ENCODE results near the gene WBP2. TPM values are rescaled to one million over a fixed set of nuclear protein-coding genes. Genes with fewer than 3 reads are reported as not detected.

Gene WBP2
- total and polyA plus RNA-seq, 2 of the 13 experiments (the other 11 are each of a cell fraction or from before 2014, with no cell fraction given) = 29.2 to 29.5 TPM

DNA sequence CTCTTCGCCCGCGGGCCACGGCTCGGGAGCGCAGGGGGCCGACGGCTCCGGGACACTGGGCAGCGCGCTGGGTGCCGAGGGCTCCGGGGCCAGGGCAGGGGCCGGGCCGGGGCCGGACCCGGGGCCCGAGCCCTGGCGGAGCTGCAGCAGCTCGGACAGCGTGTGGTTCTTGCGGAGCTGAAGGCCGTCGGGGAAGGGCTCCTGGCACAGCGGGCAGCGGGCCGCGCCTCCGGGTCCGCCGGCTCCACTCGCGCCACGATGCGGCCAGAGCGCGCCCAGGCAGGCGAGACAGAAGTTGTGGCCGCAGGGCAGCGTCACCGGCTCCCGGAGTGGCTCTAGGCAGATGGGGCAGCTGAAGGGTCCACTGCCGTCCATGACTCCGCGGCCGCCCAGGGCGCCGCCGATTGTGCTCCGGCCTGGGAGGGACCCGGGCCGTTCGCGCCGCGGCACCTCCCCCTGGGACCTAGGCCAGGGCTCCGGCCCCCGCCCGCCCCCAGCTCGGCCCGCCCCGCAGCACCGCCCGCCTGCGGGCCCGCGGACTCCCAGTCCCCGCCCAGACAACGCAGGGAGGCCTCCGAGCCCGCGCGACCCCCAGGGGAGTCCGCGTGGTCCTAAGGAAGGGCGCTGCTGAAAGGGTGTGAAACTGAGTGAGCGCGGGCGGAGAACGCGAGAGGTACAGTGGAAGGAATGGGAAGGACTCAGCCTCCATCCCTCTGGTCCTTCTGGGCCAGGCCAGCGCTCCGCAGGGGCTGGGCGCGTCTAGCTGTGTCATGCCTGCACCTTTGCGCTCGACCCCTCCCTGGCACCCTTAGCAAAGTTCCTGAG is 23.3 kb upstream of the WBP2 start, which contains the start of gene TRIM47 (continued):
- TF ChIP-seq, protein P1, sequence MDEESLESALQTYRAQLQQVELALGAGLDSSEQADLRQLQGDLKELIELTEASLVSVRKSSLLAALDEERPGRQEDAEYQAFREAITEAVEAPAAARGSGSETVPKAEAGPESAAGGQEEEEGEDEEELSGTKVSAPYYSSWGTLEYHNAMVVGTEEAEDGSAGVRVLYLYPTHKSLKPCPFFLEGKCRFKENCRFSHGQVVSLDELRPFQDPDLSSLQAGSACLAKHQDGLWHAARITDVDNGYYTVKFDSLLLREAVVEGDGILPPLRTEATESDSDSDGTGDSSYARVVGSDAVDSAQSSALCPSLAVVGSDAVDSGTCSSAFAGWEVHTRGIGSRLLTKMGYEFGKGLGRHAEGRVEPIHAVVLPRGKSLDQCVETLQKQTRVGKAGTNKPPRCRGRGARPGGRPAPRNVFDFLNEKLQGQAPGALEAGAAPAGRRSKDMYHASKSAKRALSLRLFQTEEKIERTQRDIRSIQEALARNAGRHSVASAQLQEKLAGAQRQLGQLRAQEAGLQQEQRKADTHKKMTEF (CRISPR knock-in tag; IDR thresholded peaks at IDR 0.05) = peak; percentile 69; the same call in 1 of the 2 replicates
- TF ChIP-seq NR2C2 (CRISPR knock-in tag; IDR thresholded peaks at IDR 0.05; ENCODE audit: borderline replicate concordance) (peak; percentile 11; the same call in 1 of the 2 replicates), ZFP62 (CRISPR knock-in tag; IDR thresholded peaks at IDR 0.05) (no peak), THRA (CRISPR knock-in tag; IDR thresholded peaks at IDR 0.05; ENCODE audit: borderline replicate concordance) (peak; percentile 45; the same call in 1 of the 2 replicates), POGZ (CRISPR knock-in tag; IDR thresholded peaks at IDR 0.05) (peak; percentile 15; the same call in 1 of the 2 replicates), ZNF782 (CRISPR knock-in tag; IDR thresholded peaks at IDR 0.05; ENCODE audit: borderline replicate concordance) (peak; percentile 73; the same call in 1 of the 2 replicates), MNT (IDR thresholded peaks at IDR 0.05) (no peak), HNF4A (CRISPR knock-in tag; IDR thresholded peaks at IDR 0.05) (peak; percentile 48; the same call in 1 of the 2 replicates), NR1H2 (CRISPR knock-in tag; IDR thresholded peaks at IDR 0.05; ENCODE audit: borderline replicate concordance, low read depth) (no peak), ZNF20 (CRISPR knock-in tag; IDR thresholded peaks at IDR 0.05) (no peak), ZSCAN25 (CRISPR knock-in tag; IDR thresholded peaks at IDR 0.05) (peak; percentile 43), ZNF33A (CRISPR knock-in tag; IDR thresholded peaks at IDR 0.05; ENCODE audit: borderline replicate concordance) (no peak), HNRNPH1 (optimal IDR thresholded peaks at IDR 0.05; ENCODE audit: low read depth, low read length) (no peak), HOXA3 (CRISPR knock-in tag; IDR thresholded peaks at IDR 0.05) (peak; percentile 75), ZFP90 (CRISPR knock-in tag; IDR thresholded peaks at IDR 0.05; ENCODE audit: borderline replicate concordance) (no peak), ZNF550 (CRISPR knock-in tag; IDR thresholded peaks at IDR 0.05; ENCODE audit: borderline replicate concordance) (no peak), ZBTB7A (CRISPR knock-in tag; IDR thresholded peaks at IDR 0.05) (peak; percentile 96)
- TF ChIP-seq, protein P2, sequence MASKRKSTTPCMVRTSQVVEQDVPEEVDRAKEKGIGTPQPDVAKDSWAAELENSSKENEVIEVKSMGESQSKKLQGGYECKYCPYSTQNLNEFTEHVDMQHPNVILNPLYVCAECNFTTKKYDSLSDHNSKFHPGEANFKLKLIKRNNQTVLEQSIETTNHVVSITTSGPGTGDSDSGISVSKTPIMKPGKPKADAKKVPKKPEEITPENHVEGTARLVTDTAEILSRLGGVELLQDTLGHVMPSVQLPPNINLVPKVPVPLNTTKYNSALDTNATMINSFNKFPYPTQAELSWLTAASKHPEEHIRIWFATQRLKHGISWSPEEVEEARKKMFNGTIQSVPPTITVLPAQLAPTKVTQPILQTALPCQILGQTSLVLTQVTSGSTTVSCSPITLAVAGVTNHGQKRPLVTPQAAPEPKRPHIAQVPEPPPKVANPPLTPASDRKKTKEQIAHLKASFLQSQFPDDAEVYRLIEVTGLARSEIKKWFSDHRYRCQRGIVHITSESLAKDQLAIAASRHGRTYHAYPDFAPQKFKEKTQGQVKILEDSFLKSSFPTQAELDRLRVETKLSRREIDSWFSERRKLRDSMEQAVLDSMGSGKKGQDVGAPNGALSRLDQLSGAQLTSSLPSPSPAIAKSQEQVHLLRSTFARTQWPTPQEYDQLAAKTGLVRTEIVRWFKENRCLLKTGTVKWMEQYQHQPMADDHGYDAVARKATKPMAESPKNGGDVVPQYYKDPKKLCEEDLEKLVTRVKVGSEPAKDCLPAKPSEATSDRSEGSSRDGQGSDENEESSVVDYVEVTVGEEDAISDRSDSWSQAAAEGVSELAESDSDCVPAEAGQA (IDR thresholded peaks at IDR 0.05; ENCODE audit: low read depth) = no peak
- TF ChIP-seq, protein P2 (CRISPR knock-in tag; IDR thresholded peaks at IDR 0.05; ENCODE audit: borderline replicate concordance) = peak; percentile 7; the same call in 1 of the 2 replicates

All from HepG2 (cell line).